ENCODE data around the gene DYRK3. TPM values are rescaled to one million over a fixed set of nuclear protein-coding genes. Genes with fewer than 3 reads are reported as not detected.

The DYRK3 gene
- polyA plus RNA-seq, 1 donor (not counting 4 experiments of a cell fraction or from before 2014, with no cell fraction given) = 15.0 TPM

DNA sequence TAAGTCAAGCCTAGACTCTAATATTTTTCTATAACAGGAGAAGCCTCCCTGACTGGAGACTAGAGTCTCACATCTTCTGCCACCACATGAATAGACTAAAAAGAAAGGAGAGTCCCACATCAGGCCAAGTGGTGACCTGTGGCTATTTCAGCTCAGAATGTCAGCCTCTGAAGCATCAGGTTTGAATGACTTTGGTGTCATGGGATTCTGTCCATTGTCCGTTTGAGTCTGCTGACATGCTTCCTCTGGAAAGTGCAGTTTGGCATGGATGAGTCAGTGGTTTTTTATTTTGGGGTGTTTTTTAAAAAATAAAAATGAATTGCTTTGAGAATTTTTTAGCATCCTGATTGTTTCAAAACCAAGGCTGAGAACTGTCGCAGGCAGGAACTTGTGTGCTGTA, 19.5 kb downstream of the DYRK3 start:
- TF ChIP-seq CTCF (optimal IDR thresholded peaks at IDR 0.05 in 1 of 3, IDR thresholded peaks at IDR 0.05 in 1 of 3, conservative IDR thresholded peaks at IDR 0.05 in 1 of 3; ENCODE audit: extremely low read depth in 1 of 3, insufficient read depth in 2 of 3, low read length in 3 of 3) = no peak
- no peak for TF ChIP-seq EZH2 (IDR thresholded peaks at IDR 0.05; ENCODE audit: low read length)
- Histone ChIP-seq H3K27ac (ENCODE audit: control insufficient read depth, insufficient read depth, low read length) (no peak overlapping the region), H3K4me2 (ENCODE audit: control insufficient read depth, extremely low read depth, insufficient read depth, low read depth, low read length) (no peak overlapping the region), H4K20me1 (ENCODE audit: control insufficient read depth, extremely low read depth, insufficient read depth, low read length) (no peaks in the 10 kb centered on the region), H3K4me1 (ENCODE audit: control insufficient read depth, extremely low read depth, insufficient read depth, low read length) (peaks cover 8% of the 10 kb centered on the region), H2AFZ (ENCODE audit: control insufficient read depth, low read length) (no peak overlapping the region), H3K36me3 (ENCODE audit: control insufficient read depth in 2 of 2, extremely low read depth in 1 of 2, insufficient read depth in 2 of 2, low read length in 2 of 2) (peaks cover 0 to 8% of the 10 kb centered on the region in 2 experiments), H3K9me1 (ENCODE audit: control insufficient read depth, extremely low read depth, insufficient read depth, low read length) (no peaks in the 10 kb centered on the region), H3K9ac (ENCODE audit: control insufficient read depth, extremely low read depth, insufficient read depth, low read length) (no peak overlapping the region), H3K4me3 (ENCODE audit: control insufficient read depth in 2 of 3, extremely low read depth in 1 of 3, insufficient read depth in 2 of 3, low read depth in 1 of 3, low read length in 3 of 3) (no peak overlapping the region), H3K9me3 (ENCODE audit: control insufficient read depth, low read depth, low read length) (no peaks in the 10 kb centered on the region), H3K27me3 (ENCODE audit: control insufficient read depth, extremely low read depth, insufficient read depth, low read length) (peaks cover 5% of the 10 kb centered on the region), H3K79me2 (ENCODE audit: control insufficient read depth, insufficient read depth, low read length) (no peaks in the 10 kb centered on the region)
- dilution Hi-C loops (cut with MboI; ENCODE audit: extremely low pct_ligation_motif_present, low sequenced_read_pairs) = no loop called here
- no peak for FAIRE-seq
- DNase-seq (ENCODE audit: low read depth, low spot score) = no peak

DNA sequence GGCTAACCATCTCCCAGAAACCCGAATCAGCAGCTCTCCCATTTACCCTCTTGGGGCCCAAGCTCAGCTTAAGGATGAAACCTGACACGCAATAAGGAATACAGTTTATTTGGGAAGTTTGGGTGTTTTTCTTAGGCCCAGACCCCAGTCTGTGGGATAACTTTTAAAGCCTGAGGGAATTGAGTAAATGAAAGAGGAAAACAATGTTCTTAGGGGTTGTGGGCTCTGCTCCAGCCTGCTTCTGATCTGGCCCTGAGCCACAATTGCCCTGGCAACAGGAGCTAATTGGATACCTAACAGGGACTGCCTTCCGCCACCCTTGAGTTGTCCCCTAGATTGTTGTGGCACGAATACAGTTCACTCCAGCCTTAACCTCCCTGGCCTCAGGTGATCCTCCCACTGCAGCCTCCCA, 20.1 kb downstream of the DYRK3 start:
- H3K9ac ChIP-seq (ENCODE audit: control insufficient read depth, extremely low read depth, insufficient read depth, low read length) = no peak overlapping the region
- no peak overlapping the region for H3K4me3 ChIP-seq (ENCODE audit: control insufficient read depth in 2 of 3, extremely low read depth in 1 of 3, insufficient read depth in 2 of 3, low read depth in 1 of 3, low read length in 3 of 3)
- H3K4me2 ChIP-seq (ENCODE audit: control insufficient read depth, extremely low read depth, insufficient read depth, low read depth, low read length) = no peak overlapping the region
- no peaks in the 10 kb centered on the region for H3K9me3 ChIP-seq (ENCODE audit: control insufficient read depth, low read depth, low read length)
- H2AFZ ChIP-seq (ENCODE audit: control insufficient read depth, low read length) = no peak overlapping the region
- peaks cover 8% of the 10 kb centered on the region for H3K4me1 ChIP-seq (ENCODE audit: control insufficient read depth, extremely low read depth, insufficient read depth, low read length)
- peaks cover 7% of the 10 kb centered on the region for H3K27me3 ChIP-seq (ENCODE audit: control insufficient read depth, extremely low read depth, insufficient read depth, low read length)
- no peak overlapping the region for H3K27ac ChIP-seq (ENCODE audit: control insufficient read depth, insufficient read depth, low read length)
- no peak for DNase-seq (ENCODE audit: low read depth, low spot score)
- no peaks in the 10 kb centered on the region for H4K20me1 ChIP-seq (ENCODE audit: control insufficient read depth, extremely low read depth, insufficient read depth, low read length)
- no peaks in the 10 kb centered on the region for H3K79me2 ChIP-seq (ENCODE audit: control insufficient read depth, insufficient read depth, low read length)
- no peaks in the 10 kb centered on the region for H3K9me1 ChIP-seq (ENCODE audit: control insufficient read depth, extremely low read depth, insufficient read depth, low read length)
- H3K36me3 ChIP-seq (ENCODE audit: control insufficient read depth in 2 of 2, extremely low read depth in 1 of 2, insufficient read depth in 2 of 2, low read length in 2 of 2) = peaks cover 0 to 8% of the 10 kb centered on the region in 2 experiments
- dilution Hi-C loops (cut with MboI; ENCODE audit: extremely low pct_ligation_motif_present, low sequenced_read_pairs) = no loop called here
- no peak for FAIRE-seq
- no peak for TF ChIP-seq CTCF (optimal IDR thresholded peaks at IDR 0.05 in 1 of 3, IDR thresholded peaks at IDR 0.05 in 1 of 3, conservative IDR thresholded peaks at IDR 0.05 in 1 of 3; ENCODE audit: extremely low read depth in 1 of 3, insufficient read depth in 2 of 3, low read length in 3 of 3)
- TF ChIP-seq EZH2 (IDR thresholded peaks at IDR 0.05; ENCODE audit: low read length) = no peak

All from keratinocyte (primary cell).